C4-2B (cell line): Measurements from ENCODE around the gene PDGFB.

Experiments used
- CTCF ChIP-seq: fragments of 450-650 bp; conservative IDR thresholded peaks from 2 replicates; pipeline ENCODE4 v1.5.1; 2017; ENCODE audit warnings: mild to moderate bottlenecking
- ZFX ChIP-seq: fragments of 450-650 bp; IDR thresholded peaks from 2 replicates; pipeline ENCODE4 v1.6.1; 2017

GRCh38 chr22:39208013-39208680 is 36.6 kb downstream of the PDGFB start:
- TF ChIP-seq CTCF (no peak), ZFX (no peak)
